Neutrophil (primary cell): ENCODE results near the gene HS3ST3A1.
"Not testable (repeated sequence)": the region's sequence is repeated elsewhere in the genome, so short reads cannot be mapped to it uniquely, and the experiment has no call there.

Experiments used
- H3K27ac ChIP-seq: fragments of 200-600 bp; sonication (generic); 2 replicates; pipeline ENCODE4 v1.5.1; 2016; ENCODE audit warnings: mild to moderate bottlenecking, moderate library complexity
- H3K27me3 ChIP-seq: fragments of 200-600 bp; sonication (generic); 2 replicates; pipeline ENCODE4 v1.6.0; 2016; ENCODE audit warnings: mild to moderate bottlenecking
- H3K36me3 ChIP-seq: fragments of 200-600 bp; sonication (generic); 2 replicates; pipeline ENCODE4 v1.5.1; 2017
- H3K4me1 ChIP-seq, 2 experiments: fragments of 200-600 bp in 1 of 2; sonication (generic) in 1 of 2; 1 replicate in 1 of 2; 2 replicates in 1 of 2; pipeline versions ENCODE4 v1.5.1 to v1.6.1; 2013 to 2016; ENCODE audit warnings: low read depth in 1 of 2, low read length in 1 of 2, mild to moderate bottlenecking in 1 of 2, moderate library complexity in 1 of 2; ENCODE audit not compliant: control insufficient read depth in 1 of 2, insufficient read depth in 1 of 2
- H3K4me3 ChIP-seq, 2 experiments: fragments of 200-600 bp in 1 of 2; sonication (generic) in 1 of 2; 1 replicate in 1 of 2; 2 replicates in 1 of 2; pipeline ENCODE4 v1.5.1; 2013 to 2016; ENCODE audit warnings: low read depth in 1 of 2, low read length in 1 of 2, mild to moderate bottlenecking in 1 of 2, moderate library complexity in 1 of 2
- H3K9me3 ChIP-seq: fragments of 200-600 bp; sonication (generic); 2 replicates; pipeline ENCODE4 v1.5.1; 2016
- CTCF ChIP-seq: fragments of 200-600 bp; sonication (generic); IDR thresholded peaks from 2 replicates; pipeline ENCODE4 v1.5.1; 2016; ENCODE audit warnings: antibody characterized with exemption

HS3ST3A1 gene

GRCh38 chr17:13508896-13509295 lies 92.8 kb downstream of the HS3ST3A1 start:
- Histone ChIP-seq H3K4me1 (no peaks in the 10 kb centered on the region), H3K27me3 (peaks cover 24% of the 10 kb centered on the region), H3K27ac (no peak overlapping the region), H3K4me3 (no peak overlapping the region), H3K9me3 (no peaks in the 10 kb centered on the region), H3K36me3 (no peaks in the 10 kb centered on the region)
- no peak for TF ChIP-seq CTCF

GRCh38 chr17:13503526-13503925 lies 98.2 kb downstream of the HS3ST3A1 start:
- Histone ChIP-seq H3K36me3 (no peaks in the 10 kb centered on the region), H3K9me3 (no peaks in the 10 kb centered on the region), H3K4me1 (no peaks in the 10 kb centered on the region), H3K27ac (no peak overlapping the region), H3K4me3 (no peak overlapping the region), H3K27me3 (no peaks in the 10 kb centered on the region)
- no peak for TF ChIP-seq CTCF

- no peak for TF ChIP-seq CTCF
- Histone ChIP-seq H3K4me1 (no peaks in the 10 kb centered on the region), H3K9me3 (no peaks in the 10 kb centered on the region), H3K27me3 (no peaks in the 10 kb centered on the region), H3K36me3 (no peaks in the 10 kb centered on the region), H3K27ac (no peak overlapping the region), H3K4me3 (no peak overlapping the region)
Observed at GRCh38 chr17:13502263-13502662, 99.5 kb downstream of the HS3ST3A1 start.

GRCh38 chr17:13500947-13501346 lies 100.8 kb downstream of the HS3ST3A1 start:
- Histone ChIP-seq H3K27me3 (no peaks in the 10 kb centered on the region), H3K27ac (no peak overlapping the region), H3K4me1 (no peaks in the 10 kb centered on the region), H3K9me3 (no peaks in the 10 kb centered on the region), H3K4me3 (no peak overlapping the region), H3K36me3 (no peaks in the 10 kb centered on the region)
- no peak for TF ChIP-seq CTCF

GRCh38 chr17:13498184-13498583 lies 103.5 kb downstream of the HS3ST3A1 start:
- no peaks in the 10 kb centered on the region for H3K27me3 ChIP-seq
- H3K36me3 ChIP-seq, result no peaks in the 10 kb centered on the region
- H3K4me3 ChIP-seq, result no peak overlapping the region
- TF ChIP-seq CTCF, result no peak
- no peak overlapping the region for H3K27ac ChIP-seq
- H3K9me3 ChIP-seq, result no peaks in the 10 kb centered on the region
- H3K4me1 ChIP-seq, result no peaks in the 10 kb centered on the region

- H3K27ac ChIP-seq, result not testable (repeated sequence)
Observed at GRCh38 chr17:13496553-13497056, 105.1 kb downstream of the HS3ST3A1 start.

More at GRCh38 chr17:13496553-13497056, 105.1 kb downstream of the HS3ST3A1 start:
- H3K4me1 ChIP-seq, H3K36me3 ChIP-seq, H3K4me3 ChIP-seq, H3K9me3 ChIP-seq, H3K27me3 ChIP-seq: not testable (repeated sequence)
